Peyer's patch (tissue), 4 donors: Measurements from ENCODE around the gene ABHD2. TPM values are rescaled to one million over a fixed set of nuclear protein-coding genes. Genes with fewer than 3 reads are reported as not detected.

Experiments
- DNase-seq, 3 donors: peaks; one replicate each; pipeline ENCODE4 v3.0.0-alpha.2; 2017 to 2019
- H3K27ac ChIP-seq, 4 donors: fragments of 200-600 bp; sonication (generic); one replicate each; pipeline ENCODE4 v1.5.1; 2016 to 2019
- H3K27me3 ChIP-seq, 2 donors: fragments of 200-600 bp; sonication (generic); one replicate each; pipeline ENCODE4 v1.5.1; 2019
- H3K36me3 ChIP-seq, 3 donors: fragments of 200-600 bp; sonication (generic); one replicate each; pipeline ENCODE4 v1.5.1; 2016 to 2019
- H3K4me1 ChIP-seq, 4 donors: fragments of 200-600 bp; sonication (generic); one replicate each; pipeline ENCODE4 v1.5.1; 2016 to 2019
- H3K4me3 ChIP-seq, 4 donors: fragments of 200-600 bp; sonication (generic); 1 replicate in 3 of 4; 2 replicates in 1 of 4; pipeline ENCODE4 v1.5.1; 2016 to 2019; ENCODE audit warnings: mild to moderate bottlenecking in 1 of 4
- H3K9me3 ChIP-seq, 4 donors: fragments of 200-600 bp; sonication (generic); one replicate each; pipeline ENCODE4 v1.5.1; 2016 to 2019; ENCODE audit warnings: mild to moderate bottlenecking in 1 of 4
- CTCF ChIP-seq, 6 experiments: fragments of 450-650 bp in 4 of 6; fragments of 200-600 bp in 2 of 6; sonication (generic) in 1 of 6; IDR thresholded peaks; one replicate each; pipeline ENCODE4 v1.5.1; 2017 to 2019; ENCODE audit warnings: antibody characterized with exemption in 6 of 6, mild to moderate bottlenecking in 3 of 6, moderate library complexity in 1 of 6
- POLR2A ChIP-seq, 2 donors: fragments of 450-650 bp; IDR thresholded peaks; one replicate each; pipeline ENCODE4 v1.5.1; 2017; ENCODE audit warnings: antibody characterized with exemption in 2 of 2, mild to moderate bottlenecking in 2 of 2, moderate library complexity in 2 of 2
- total RNA-seq, 4 donors: library from RNA; depleted of rRNA; stranded (reverse); fragments of >200 nt; gene quantifications; one replicate each; pipeline ENCODE4 v1.1.0, GENCODE V29; 2016

The ABHD2 gene
- total RNA-seq, 4 donors from 2014 or later: 75.9 to 190 (median 121) TPM

GRCh38 chr15:89157061-89157460 is 68.8 kb downstream of the ABHD2 start:
- DNase-seq: no peak
- TF ChIP-seq POLR2A (IDR thresholded peaks at IDR 0.05): no peak
- no peak for TF ChIP-seq CTCF (IDR thresholded peaks at IDR 0.05)
- H3K27ac ChIP-seq: no peak overlapping the region
- peaks cover 0 to 62% (median 0%) of the 10 kb centered on the region in 3 donors for H3K36me3 ChIP-seq
- no peaks in the 10 kb centered on the region for H3K9me3 ChIP-seq
- no peaks in the 10 kb centered on the region for H3K27me3 ChIP-seq
- no peaks in the 10 kb centered on the region for H3K4me1 ChIP-seq
- H3K4me3 ChIP-seq: no peak overlapping the region

DNA sequence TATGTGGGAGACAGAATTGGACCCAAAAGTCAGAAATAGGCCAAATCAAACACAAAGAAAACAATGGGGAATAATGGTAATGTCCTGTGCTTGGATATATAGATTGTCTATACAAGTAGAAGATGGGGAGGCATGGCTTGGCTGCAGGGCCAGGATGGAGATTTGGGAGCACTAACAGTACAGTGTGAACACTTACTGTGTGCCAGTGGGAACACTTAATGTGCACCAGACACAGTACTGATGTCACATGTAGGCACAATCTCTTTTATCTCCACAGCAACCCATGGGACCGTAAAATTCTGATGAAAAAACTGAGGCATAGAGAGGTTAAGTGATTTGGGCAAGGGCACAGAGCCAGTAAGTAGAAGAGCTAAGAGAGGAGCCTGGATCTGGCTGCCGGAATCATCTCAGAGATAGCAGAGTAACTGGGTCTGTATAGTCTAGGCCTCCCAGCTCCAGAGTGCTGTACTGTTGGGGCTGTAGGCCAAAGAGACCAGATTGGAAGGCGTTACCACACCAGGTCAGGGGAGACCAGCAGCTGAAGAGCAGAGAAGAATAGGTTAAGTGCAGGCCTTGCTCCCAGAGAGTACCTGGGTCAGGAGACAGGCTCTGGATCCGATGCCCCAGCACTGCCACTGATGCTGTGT is 69.8 kb downstream of the ABHD2 start:
- DNase-seq: no peak
- Histone ChIP-seq H3K27ac (no peak overlapping the region), H3K9me3 (no peaks in the 10 kb centered on the region), H3K4me3 (no peak overlapping the region), H3K4me1 (no peaks in the 10 kb centered on the region), H3K27me3 (no peaks in the 10 kb centered on the region), H3K36me3 (peaks cover 0 to 53% (median 0%) of the 10 kb centered on the region in 3 donors)
- TF ChIP-seq POLR2A (IDR thresholded peaks at IDR 0.05) (no peak), CTCF (IDR thresholded peaks at IDR 0.05) (no peak)

GRCh38 chr15:89161666-89162065 is 73.4 kb downstream of the ABHD2 start:
- Histone ChIP-seq H3K4me1 (peaks cover 0 to 5% (median 0%) of the 10 kb centered on the region in 4 donors), H3K36me3 (peaks cover 0 to 25% (median 0%) of the 10 kb centered on the region in 3 donors), H3K4me3 (no peak overlapping the region), H3K27me3 (no peaks in the 10 kb centered on the region), H3K27ac (no peak overlapping the region), H3K9me3 (no peaks in the 10 kb centered on the region)
- TF ChIP-seq CTCF (IDR thresholded peaks at IDR 0.05): no peak
- DNase-seq: no peak

DNA sequence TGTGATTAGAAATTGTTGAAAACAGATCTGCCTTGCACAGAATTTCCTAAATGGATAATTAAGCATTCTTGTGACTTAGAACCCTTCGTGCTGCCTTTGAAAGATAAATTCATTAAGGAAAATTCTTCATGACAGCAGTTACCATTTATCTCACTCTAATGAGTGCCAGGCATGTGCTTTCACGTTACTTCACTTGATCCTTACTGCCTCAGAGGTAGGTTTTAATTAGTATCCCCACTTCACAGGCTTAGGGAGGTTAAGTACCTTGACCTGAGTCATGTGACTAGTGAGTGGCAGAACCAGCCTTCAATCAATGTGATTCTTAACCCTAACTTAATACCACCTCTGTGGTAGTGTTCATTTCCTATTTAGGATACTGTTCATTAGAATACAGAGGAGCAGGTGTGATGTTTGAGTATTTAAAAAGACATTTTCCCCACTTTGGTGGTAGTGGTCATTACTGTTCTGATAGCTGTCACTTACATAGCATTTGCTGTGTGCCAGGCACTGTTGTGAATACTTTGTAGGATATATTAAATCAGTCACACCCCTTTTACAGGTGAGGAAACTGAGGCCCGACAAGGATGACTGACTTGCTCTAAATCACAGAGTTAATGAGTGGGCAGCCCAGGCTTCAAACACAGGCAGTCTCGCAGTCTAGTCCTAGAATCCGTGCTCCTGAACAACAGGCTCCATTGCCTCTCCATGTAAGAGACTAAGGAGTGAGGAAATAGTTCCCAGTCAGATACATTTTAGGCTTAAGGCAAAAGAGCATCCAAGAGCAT is 75.2 kb downstream of the ABHD2 start:
- H3K36me3 ChIP-seq: peaks cover 0 to 9% (median 0%) of the 10 kb centered on the region in 3 donors
- no peak overlapping the region for H3K4me3 ChIP-seq
- H3K27ac ChIP-seq: no peak overlapping the region
- no peaks in the 10 kb centered on the region for H3K27me3 ChIP-seq
- TF ChIP-seq POLR2A (IDR thresholded peaks at IDR 0.05): no peak
- no peak for TF ChIP-seq CTCF (IDR thresholded peaks at IDR 0.05)
- H3K9me3 ChIP-seq: no peaks in the 10 kb centered on the region
- H3K4me1 ChIP-seq: peaks cover 0 to 5% (median 0%) of the 10 kb centered on the region in 4 donors
- no peak for DNase-seq

GRCh38 chr15:89164712-89165211 is 76.5 kb downstream of the ABHD2 start:
- H3K9me3 ChIP-seq: no peaks in the 10 kb centered on the region
- no peak overlapping the region for H3K27ac ChIP-seq
- H3K4me1 ChIP-seq: peaks cover 0 to 5% (median 0%) of the 10 kb centered on the region in 4 donors
- H3K27me3 ChIP-seq: no peaks in the 10 kb centered on the region
- TF ChIP-seq POLR2A (IDR thresholded peaks at IDR 0.05): no peak
- TF ChIP-seq CTCF (IDR thresholded peaks at IDR 0.05): no peak
- DNase-seq: no peak
- peaks cover 0 to 5% (median 0%) of the 10 kb centered on the region in 3 donors for H3K36me3 ChIP-seq
- H3K4me3 ChIP-seq: no peak overlapping the region
